ENCODE data around the gene TMEM132A.
A peak's percentile ranks its signal among the peaks of the same experiment; 100 is the strongest.

Gene TMEM132A

DNA sequence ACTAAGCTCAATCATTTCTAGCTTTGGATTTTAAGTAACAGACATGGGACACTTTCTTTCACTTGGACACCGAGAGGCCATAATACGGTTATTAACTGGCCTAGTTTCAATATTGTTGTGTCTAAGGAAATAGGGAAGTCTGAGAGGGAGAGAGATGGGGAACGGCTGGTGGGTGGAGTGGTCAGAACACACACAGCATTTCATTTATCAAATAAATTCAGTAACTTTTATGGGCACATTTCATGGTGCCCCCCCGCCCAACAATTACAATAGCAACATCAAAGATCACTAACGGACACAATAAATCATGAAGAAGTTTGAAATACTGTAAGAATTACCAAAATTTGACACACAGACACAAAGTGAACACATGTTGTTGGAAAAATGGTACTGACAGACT is 28.6 kb upstream of the TMEM132A start:
- DNase-seq (ENCODE audit: low spot score), result no peak
- CTCF ChIA-PET, result interaction anchor here (0.7 to 2.3 kb wide), 2 partner anchors 65 to 123 kb away, joined by 3 to 6 read pairs; no protein-coding TSS in a partner anchor
- POLR2A ChIA-PET (ENCODE audit: low non-redundant PET), result no interaction called here
- TF ChIP-seq, protein P1, sequence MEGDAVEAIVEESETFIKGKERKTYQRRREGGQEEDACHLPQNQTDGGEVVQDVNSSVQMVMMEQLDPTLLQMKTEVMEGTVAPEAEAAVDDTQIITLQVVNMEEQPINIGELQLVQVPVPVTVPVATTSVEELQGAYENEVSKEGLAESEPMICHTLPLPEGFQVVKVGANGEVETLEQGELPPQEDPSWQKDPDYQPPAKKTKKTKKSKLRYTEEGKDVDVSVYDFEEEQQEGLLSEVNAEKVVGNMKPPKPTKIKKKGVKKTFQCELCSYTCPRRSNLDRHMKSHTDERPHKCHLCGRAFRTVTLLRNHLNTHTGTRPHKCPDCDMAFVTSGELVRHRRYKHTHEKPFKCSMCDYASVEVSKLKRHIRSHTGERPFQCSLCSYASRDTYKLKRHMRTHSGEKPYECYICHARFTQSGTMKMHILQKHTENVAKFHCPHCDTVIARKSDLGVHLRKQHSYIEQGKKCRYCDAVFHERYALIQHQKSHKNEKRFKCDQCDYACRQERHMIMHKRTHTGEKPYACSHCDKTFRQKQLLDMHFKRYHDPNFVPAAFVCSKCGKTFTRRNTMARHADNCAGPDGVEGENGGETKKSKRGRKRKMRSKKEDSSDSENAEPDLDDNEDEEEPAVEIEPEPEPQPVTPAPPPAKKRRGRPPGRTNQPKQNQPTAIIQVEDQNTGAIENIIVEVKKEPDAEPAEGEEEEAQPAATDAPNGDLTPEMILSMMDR (conservative IDR thresholded peaks at IDR 0.05; ENCODE audit: low read depth), result no peak
- H3K27ac ChIP-seq, result no peak overlapping the region

DNA sequence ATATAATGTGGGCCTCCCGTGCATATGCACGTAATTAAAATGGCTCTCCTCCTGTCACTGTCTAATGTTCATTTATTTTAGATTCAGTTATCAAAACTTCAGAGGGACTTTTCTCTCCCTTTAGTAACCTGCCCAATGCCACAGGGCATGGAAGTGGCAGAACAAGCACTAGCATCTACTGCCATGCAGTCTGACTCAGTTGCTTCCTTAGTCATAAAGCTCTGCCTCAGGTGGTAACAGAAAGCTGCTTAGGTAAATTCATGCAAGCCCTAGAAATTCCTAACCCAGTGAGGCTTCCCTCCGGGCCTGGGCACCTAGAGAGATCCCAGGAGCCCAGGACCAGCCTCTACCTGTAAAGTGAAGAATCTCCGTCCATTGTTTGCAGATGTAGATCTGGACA is 26.8 kb upstream of the TMEM132A start:
- POLR2A ChIA-PET (ENCODE audit: low non-redundant PET), result no interaction called here
- TF ChIP-seq, protein P1 (conservative IDR thresholded peaks at IDR 0.05; ENCODE audit: low read depth), result no peak
- H3K27ac ChIP-seq, result no peak overlapping the region
- CTCF ChIA-PET, result interaction anchor here (3.1 kb wide), 1 partner anchor 67 kb away, joined by 25 read pairs; no protein-coding TSS in a partner anchor
- DNase-seq (ENCODE audit: low spot score), result no peak

DNA sequence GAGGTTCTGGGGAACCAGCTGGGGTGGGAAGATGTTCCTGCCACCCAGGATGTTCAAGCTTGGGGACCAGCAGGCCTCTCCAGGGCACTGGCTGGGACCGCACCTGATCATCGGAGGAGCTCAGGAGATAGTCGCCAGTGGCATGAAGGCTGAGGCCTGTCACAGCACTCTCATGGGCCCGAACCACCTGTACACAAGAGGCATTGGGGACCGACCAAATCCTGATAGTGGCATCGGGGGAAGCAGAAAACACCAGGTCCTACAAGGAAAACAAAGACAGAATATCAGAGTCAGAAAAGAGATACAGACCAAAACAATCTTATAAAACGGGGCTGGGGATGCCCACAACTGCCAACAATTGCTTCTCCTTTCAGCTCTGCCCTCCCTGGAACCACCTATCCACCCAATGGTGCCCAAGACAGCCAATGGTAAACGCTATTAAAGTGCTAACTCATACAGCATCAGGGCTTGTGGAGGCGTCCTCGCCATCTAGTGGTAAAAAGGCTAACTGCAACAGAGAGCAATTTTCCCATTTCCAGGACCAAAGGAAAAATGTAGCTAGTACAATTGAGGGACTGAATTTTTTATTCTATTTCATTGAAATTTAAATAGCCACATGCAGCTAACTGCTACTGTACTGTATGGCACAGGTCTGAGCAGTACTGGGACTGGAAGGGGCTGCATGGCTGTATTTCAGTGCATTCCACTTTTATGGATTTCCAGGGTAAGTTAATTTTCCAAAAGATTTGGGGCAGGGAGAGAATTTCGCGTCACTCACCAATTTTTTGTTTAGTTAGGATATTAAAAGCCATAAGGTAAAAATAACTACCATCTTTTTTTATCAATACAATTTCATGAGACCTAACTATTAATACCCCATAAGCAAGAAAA is 25.0 kb upstream of the TMEM132A start:
- TF ChIP-seq, protein P1 (conservative IDR thresholded peaks at IDR 0.05; ENCODE audit: low read depth), result peak; percentile 97
- CTCF ChIA-PET, result interaction anchor here (0.6 to 3.1 kb wide), 20 partner anchors 10 to 586 kb away, joined by 3 to 25 read pairs (median 4); no protein-coding TSS in a partner anchor
- peak; percentile 52 for DNase-seq (ENCODE audit: low spot score)
- H3K27ac ChIP-seq, result no peak overlapping the region
- POLR2A ChIA-PET (ENCODE audit: low non-redundant PET), result interaction anchor here (0.8 kb wide), 1 partner anchor 10 kb away, joined by 3 read pairs; no protein-coding TSS in a partner anchor

DNA sequence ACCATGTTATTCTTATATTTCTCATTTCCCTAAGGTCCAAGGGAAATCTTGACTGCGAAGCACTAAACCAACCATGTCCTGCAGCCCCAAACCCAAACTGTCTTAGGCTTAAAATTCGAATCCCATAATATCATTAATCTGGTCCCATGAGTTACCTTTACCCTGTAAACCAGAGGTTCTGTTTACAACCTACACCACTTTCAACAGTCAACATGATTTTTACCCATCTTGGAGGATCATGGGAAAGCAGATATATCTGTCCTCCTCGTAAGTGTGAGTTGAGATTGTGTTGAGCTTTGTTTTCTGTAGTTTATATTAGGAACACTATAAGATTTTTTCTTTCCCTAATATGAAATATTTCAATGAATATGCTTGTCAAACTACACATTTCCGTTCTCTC is 24.3 kb upstream of the TMEM132A start:
- peak overlapping the region; percentile 46; the same call in 1 of the 2 replicates for H3K27ac ChIP-seq
- ChIA-PET POLR2A (ENCODE audit: low non-redundant PET) (no interaction called here), CTCF (interaction anchor here (0.6 to 3.1 kb wide), 16 partner anchors 10 to 586 kb away, joined by 3 to 25 read pairs (median 4); no protein-coding TSS in a partner anchor)
- DNase-seq (ENCODE audit: low spot score), result no peak
- TF ChIP-seq, protein P1 (conservative IDR thresholded peaks at IDR 0.05; ENCODE audit: low read depth), result no peak

DNA sequence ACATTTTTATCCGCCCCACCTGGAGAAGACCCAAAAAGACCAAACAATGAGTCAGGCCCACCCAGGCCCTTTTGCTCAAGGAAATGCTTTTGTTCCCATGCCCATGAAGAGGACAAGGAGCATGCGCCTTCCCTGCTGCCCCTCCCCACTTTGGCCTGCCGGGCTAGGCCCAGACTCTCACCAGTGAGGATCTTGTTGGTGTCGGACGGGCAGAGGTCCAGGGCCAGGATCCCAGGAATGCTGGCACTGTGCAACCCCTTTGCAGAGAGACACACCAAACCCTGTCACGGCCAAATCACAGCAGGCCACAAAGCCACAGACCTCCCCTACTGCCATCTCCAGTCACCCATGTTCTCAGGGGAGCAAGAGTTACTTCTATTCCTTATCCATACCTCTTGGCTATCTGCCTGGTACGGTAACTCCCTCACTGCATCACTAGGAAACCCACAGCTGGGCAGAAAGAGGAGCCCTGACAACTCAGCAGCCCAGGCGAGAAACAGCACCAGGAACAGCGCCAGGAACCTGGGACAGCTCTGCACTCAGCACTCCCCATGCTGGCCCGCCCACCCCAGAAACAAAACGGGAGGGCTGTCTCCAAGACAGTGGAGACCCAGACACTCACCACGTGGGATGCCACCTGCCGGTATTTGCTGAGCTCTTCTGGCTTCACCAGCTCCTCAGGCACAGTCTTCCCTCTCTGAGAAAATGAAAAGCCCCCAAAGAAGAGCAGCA is 23.4 kb upstream of the TMEM132A start:
- ChIA-PET CTCF (interaction anchor here (0.8 to 1.6 kb wide), 4 partner anchors 13 to 273 kb away, joined by 3 to 6 read pairs (median 5); no protein-coding TSS in a partner anchor), POLR2A (ENCODE audit: low non-redundant PET) (no interaction called here)
- TF ChIP-seq, protein P1 (conservative IDR thresholded peaks at IDR 0.05; ENCODE audit: low read depth), result no peak
- H3K27ac ChIP-seq, result peak overlapping the region; percentile 46
- no peak for DNase-seq (ENCODE audit: low spot score)

DNA sequence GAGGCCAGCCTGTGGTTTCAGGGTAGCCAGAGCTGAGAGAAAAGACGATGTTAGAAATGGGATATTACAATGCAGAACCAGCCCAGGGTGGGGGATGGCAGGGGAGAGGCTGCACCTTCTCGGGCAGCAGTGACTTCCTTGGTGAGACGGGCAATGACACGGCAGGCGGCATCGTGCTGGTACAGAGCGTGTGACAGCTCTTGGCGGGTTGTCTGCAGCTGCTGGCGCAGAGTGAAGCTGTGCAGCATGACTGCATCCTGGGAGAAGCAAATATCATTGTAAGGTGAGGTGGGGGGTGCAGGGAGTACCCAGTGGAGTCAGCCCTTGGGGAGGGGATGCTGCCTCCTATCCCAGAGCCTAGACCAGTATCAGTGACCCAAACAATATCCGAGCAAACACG is 21.6 kb upstream of the TMEM132A start:
- POLR2A ChIA-PET (ENCODE audit: low non-redundant PET), result no interaction called here
- CTCF ChIA-PET, result interaction anchor here (0.5 to 1.6 kb wide), 2 partner anchors 127 to 391 kb away, joined by 4 to 5 read pairs; no protein-coding TSS in a partner anchor
- TF ChIP-seq, protein P1 (conservative IDR thresholded peaks at IDR 0.05; ENCODE audit: low read depth), result no peak
- H3K27ac ChIP-seq, result no peak overlapping the region
- DNase-seq (ENCODE audit: low spot score), result no peak
